HG03139 (cell line): ENCODE results near the gene PGK1.

ENCODE experiments used
- ATAC-seq: cut with Tn5 transposase; IDR thresholded peaks from one replicate; pipeline ENCODE4 v1.9.1; 2021; ENCODE audit not compliant: unreplicated experiment

The PGK1 gene

GRCh38 chrX:78165425-78165824 is 61.4 kb downstream of the PGK1 start:
- ATAC-seq, result no peak

DNA sequence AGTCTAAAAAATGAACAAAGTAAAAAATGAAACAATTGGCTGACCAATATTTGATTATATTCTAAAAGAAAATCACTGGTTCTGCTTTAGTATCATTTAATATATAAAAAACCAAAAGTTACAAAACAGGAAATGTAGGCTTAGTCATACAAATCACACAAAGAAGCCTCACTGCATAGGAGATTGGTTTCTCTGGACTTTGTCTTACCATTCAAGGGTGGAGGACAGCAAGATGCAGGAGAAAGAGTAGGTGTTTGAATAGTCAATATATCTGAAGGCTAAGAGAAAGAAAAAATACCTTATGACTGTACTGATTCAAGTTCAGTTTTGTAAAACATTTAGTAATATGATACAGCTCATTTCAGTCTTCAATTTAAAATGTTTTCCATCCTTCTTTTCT is 64.0 kb downstream of the PGK1 start:
- ATAC-seq, result no peak
